GM18519 (cell line): Measurements from ENCODE around the gene LDB1.
A peak's percentile ranks its signal among the peaks of the same experiment; 100 is the strongest.

ENCODE experiments used
- ATAC-seq: cut with Tn5 transposase; IDR thresholded peaks from one replicate; pipeline ENCODE4 v1.9.1; 2021; ENCODE audit warnings: mild to moderate bottlenecking, moderate library complexity; ENCODE audit not compliant: unreplicated experiment, low FRiP score

Gene LDB1

GRCh38 chr10:102120142-102120990, at the start of gene LDB1:
Gene LDB1, minus strand, starts transcription at chr10:102120368. Its CDS starts 258 bp downstream, at chr10:102120110.
- ATAC-seq, result no peak

- no peak for ATAC-seq
Measured at GRCh38 chr10:102167861-102168260, 47.7 kb upstream of the LDB1 start.

GRCh38 chr10:102163342-102163989, 43.3 kb upstream of the LDB1 start:
- ATAC-seq, result no peak

GRCh38 chr10:102159831-102160230, 39.7 kb upstream of the LDB1 start:
- no peak for ATAC-seq

- ATAC-seq, result no peak
Measured at GRCh38 chr10:102159051-102159597, 39.0 kb upstream of the LDB1 start.

GRCh38 chr10:102157224-102157623, 37.1 kb upstream of the LDB1 start:
- no peak for ATAC-seq

GRCh38 chr10:102154466-102155116, 34.4 kb upstream of the LDB1 start:
- ATAC-seq, result no peak

- ATAC-seq, result no peak
Measured at GRCh38 chr10:102153093-102153620, 33.0 kb upstream of the LDB1 start.

- ATAC-seq, result peak; percentile 6
Measured at GRCh38 chr10:102152545-102152890, 32.4 kb upstream of the LDB1 start.

- ATAC-seq, result peak; percentile 81
Measured at GRCh38 chr10:102151774-102152544, 31.8 kb upstream of the LDB1 start, which contains the start of gene NOLC1. Gene NOLC1, plus strand, starts transcription at chr10:102152389. Its CDS starts 22 bp downstream, at chr10:102152411.

- ATAC-seq, result no peak
Measured at GRCh38 chr10:102150970-102151773, 31.0 kb upstream of the LDB1 start.

GRCh38 chr10:102148275-102148674, 28.1 kb upstream of the LDB1 start:
- no peak for ATAC-seq

- ATAC-seq, result no peak
Measured at GRCh38 chr10:102147561-102147960, 27.4 kb upstream of the LDB1 start.

- no peak for ATAC-seq
Measured at GRCh38 chr10:102146971-102147428, 26.8 kb upstream of the LDB1 start.

GRCh38 chr10:102141583-102142107, 21.5 kb upstream of the LDB1 start:
- ATAC-seq, result no peak

GRCh38 chr10:102140913-102141540, 20.9 kb upstream of the LDB1 start:
- no peak for ATAC-seq

- no peak for ATAC-seq
Measured at GRCh38 chr10:102140218-102140617, 20.1 kb upstream of the LDB1 start.
